GM19193 (cell line): ENCODE results near the gene FRAT1.

ENCODE experiments used
- POLR2A ChIP-seq: IDR thresholded peaks from 4 replicates; pipeline ENCODE4 v1.6.1; 2011; ENCODE audit not compliant: insufficient read depth, insufficient read length; ENCODE audit errors: extremely low read depth

FRAT1 gene

DNA sequence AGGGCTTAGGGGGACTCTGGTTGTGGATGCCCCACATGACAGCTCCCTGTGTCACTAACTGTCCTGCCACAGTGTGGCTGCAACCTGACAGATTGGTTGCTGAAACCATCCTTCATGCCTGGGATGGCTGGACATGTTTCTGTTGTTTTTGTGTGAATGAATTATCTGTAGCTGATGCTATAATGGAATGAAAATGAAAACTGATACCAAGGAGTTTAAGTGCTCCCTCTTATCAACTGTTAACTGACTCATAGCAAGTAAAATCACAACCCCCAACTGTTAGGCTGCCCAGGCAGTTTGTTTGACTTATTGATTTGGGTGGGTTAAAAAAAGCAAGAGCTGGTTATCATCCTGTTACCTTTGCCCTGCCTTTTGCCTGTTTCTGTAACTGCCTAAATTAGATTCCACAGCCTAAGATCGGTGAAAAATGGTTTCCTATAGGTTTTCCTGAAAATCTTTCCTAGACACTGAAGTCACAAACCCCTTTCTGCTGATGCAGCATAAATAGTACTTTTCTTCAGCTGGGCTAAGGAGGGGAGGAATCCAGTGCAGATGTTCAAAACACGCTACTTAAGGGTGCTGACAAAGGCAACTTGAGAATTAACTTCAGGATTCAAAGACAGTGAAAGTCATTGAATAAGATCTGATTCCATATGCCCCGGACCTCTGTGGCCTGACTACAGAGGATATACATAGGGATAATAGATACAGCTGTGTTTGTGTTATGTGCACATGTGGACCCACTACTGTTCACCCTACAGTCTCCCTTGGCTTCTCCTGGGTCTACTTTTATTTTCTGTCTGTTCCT is 9.8 kb downstream of the FRAT1 start:
- TF ChIP-seq POLR2A, result no peak

DNA sequence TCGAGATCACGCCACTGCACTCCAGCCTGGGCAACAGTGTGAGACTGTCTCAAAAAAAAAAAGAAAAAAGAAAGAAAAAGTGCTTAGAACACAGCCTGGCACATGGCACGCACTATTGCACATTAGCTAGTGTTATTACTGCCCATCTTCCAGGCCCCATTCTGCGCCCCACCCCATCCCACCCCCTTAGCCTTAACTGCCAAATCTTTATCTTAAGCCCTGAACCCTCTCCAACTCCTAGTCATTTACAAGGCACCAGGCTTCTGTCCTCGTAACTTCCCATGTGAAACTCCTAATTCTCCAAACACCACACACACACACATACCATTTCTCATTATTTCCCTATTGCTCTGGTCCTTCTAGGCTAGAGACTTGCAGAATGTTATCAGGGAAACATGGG is 10.7 kb downstream of the FRAT1 start:
- no peak for TF ChIP-seq POLR2A

DNA sequence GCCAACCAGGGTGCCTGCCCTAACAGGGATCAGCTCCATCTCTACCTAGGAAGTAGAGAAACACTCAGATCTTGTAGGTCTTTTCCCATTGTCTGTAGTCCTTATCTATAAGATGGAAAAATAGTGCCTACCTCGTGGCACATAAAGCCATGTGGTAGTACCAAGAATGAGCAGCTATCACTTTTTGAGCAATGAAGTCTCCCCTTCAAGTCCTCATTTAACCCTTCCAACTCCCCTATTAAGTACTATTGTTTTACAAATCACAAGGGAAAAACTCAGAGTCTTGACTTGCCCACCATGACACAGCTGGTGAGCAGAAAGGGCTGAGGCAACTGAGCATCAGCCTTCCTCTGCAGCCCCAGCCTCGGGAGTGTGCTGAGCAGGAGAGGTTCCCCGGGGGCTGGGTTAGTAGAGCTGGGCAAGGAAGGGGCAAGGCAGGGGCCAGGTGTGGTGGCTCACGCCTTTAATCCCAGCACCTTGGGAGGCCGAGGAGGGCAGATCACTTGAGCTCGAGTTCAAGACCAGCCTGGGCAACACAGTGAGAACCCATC is 12.2 kb downstream of the FRAT1 start:
- no peak for TF ChIP-seq POLR2A

DNA sequence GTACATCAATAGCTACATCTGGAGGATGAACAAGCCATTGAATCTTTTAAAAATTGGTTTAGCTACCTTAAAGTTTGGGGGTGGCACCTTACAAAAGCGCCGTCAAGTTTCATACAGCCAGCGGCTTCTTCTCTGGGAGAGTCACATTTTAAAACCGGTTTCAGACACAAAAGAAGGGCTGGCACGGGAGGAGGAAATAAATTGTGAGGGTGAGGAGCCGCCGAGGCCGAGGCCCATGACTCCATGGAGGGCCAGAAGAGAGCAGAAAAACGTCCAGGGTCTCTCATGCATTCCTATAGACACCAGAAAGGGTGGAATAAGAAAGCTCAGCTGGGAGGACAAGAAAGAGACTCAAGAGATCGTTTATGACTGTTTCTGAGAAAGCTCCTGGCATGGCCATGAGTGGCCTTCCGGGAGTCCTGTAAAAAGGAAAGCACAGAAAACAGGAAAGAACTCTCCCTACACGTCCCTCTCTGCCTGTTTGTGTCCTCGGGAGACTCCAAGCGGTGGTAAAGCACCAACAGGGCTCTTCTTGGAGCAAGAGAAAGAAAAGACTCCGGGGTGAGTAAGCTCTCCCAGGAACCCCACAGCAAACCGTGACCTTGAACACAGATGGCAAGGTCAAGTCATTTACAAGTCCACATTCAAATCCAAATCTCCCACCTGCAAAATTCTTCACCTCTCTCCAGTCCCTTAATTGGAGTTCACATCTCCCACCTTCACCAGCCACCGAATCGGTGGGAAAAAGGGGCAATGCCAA is 13.7 kb downstream of the FRAT1 start:
- TF ChIP-seq POLR2A, result no peak

DNA sequence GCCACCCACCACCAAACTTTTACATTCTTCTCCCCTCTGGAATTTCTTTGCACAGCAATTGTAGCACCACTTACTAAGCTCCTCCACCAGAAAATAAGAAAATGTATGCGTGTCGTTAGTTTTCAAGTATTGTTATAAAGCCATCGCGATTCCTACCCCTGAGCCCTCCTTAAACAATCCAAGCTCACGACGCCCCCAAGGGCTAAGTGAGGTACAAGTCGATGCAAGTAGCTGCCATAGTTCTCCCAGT is 14.2 kb downstream of the FRAT1 start:
- TF ChIP-seq POLR2A, result no peak

DNA sequence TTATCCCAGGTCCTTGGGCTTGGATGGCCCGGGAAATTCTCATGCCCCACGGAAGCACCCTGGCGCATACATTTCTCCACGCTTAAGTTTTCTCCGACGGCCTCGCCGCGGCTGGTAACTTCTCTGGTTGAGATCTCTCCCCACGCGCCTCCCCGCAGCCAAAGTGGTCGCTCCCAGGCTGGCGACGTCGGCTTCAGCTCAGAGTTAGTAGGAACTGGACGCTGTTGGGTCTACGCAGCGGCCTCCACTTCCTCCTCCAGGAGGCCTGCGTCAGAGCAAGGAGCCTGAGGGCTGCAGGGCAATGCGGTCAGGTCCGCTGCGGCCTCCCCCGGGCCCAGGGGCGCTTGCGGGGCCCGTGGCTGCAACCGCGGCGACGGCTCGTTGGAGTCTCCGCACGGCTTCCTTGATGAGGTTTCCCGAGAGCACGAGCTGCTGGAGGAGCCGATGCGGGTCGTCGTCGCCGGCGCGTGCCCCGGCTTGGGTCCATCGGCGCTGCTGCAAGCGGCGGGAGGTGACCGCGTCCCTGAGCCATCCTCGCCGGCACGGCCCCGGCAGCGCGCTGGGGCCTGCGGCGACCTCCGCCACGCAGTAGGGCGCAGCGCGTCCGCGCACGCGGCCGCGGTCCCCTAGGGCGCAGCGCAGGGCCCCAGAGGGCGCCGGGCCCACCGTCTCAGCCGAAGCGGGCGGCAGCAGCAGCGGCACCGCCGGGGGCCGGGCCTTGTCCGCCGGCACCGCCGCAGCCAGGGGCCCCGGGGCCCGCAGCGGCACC is 14.7 kb downstream of the FRAT1 start:
- TF ChIP-seq POLR2A, result no peak

DNA sequence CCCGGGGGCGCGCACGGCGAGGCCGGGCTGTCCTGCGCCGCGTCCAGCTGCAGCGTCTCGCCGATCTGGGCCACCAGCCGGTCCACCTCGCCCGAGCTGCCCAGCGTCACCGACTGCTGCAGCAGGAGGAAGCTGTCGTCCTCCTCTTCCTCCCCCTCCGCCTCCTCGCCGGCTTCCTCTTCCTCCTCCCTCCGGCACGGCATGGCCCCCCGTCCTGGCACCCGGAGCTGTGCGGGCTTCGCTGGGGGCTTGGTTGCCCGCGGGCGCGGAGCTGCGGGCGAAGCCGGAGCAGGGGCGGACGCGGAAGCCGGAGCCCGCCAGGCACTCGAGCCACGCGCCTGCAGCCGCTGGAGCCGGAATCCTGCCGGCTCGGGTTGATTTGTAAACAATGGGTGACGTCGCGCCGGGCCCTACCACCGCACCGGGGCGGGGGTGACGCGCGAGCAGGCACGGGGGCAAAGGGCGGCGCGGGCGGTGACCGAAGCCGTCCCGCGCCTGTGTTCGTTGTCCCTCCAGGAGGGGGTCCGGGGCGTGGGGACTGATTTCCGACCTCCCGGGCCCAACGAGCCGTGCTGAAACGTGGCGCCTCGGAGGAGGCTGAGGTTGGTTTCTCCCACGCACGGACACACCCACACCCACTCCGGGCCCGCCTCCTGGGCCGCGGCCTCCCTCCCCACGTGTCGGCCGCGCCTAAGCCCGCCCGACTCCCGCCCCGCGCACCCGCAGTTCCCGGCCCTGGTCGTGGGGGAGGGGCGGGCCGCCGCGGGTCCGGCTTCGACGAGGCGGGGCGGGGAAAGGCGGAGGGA is 15.5 kb downstream of the FRAT1 start, which contains the start of gene FRAT2:
FRAT2 (minus strand) TSS at position 360 of the 806 bp plus-strand sequence; CDS start at position 203, 157 bp downstream.
- TF ChIP-seq POLR2A, result peak; percentile 34

DNA sequence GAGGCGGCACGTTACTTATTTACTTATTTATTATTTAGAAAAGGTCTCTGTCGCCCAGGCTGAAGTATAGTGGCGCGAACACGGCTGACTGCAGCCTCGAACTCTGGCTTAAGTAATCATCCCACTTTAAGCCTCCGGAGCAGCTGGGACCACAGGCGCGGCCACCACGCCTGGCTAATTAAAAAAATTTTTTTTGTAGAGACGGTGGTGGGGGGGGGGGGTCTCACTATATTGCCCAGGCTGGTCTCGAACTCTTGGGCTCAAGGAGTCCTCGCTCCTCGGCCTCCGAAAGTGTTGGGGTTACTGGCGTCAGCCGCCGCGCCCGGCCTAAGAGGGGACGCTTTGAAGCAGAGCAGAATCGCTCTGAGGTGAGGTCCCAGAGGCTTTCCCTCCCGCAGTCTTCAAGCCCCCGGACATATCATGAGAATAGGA is 16.1 kb downstream of the FRAT1 start:
- TF ChIP-seq POLR2A, result no peak

DNA sequence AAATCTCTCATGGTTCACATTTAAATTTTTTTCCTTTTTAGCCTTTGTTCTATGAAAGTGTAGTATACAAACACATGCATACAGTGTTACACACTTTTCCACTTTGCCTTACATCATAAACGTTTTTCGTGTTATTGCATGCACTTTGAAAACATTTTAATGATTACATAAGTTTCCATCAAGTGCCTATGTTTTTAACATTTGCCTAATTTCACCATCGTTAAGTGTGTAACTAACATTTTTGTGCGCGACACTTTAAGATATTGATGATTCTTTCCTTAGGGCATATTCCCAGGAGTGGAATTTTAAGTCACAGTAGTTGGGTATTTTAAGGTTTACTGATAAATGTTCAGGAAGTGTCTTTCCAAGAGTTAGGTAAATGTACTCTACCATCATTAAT is 16.9 kb downstream of the FRAT1 start:
- TF ChIP-seq POLR2A, result no peak

DNA sequence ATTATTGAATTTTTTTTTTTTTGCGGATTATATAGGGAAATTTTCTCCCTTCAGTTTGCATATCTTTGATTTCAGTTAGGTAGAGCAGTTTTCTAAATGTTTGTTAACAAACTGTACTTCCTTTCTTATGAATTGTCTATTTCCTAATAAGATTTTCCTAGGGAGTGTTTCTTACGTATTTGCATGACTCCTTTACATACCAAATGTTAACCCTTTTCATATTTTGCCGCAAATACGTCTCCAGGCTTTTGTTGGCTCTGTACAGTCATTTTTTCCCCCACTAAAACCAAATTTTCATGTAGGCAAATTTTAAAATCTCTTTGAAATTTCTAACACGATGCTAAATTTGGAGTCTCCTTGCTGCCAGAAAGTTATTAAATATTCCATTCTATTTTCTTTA is 17.4 kb downstream of the FRAT1 start:
- no peak for TF ChIP-seq POLR2A

DNA sequence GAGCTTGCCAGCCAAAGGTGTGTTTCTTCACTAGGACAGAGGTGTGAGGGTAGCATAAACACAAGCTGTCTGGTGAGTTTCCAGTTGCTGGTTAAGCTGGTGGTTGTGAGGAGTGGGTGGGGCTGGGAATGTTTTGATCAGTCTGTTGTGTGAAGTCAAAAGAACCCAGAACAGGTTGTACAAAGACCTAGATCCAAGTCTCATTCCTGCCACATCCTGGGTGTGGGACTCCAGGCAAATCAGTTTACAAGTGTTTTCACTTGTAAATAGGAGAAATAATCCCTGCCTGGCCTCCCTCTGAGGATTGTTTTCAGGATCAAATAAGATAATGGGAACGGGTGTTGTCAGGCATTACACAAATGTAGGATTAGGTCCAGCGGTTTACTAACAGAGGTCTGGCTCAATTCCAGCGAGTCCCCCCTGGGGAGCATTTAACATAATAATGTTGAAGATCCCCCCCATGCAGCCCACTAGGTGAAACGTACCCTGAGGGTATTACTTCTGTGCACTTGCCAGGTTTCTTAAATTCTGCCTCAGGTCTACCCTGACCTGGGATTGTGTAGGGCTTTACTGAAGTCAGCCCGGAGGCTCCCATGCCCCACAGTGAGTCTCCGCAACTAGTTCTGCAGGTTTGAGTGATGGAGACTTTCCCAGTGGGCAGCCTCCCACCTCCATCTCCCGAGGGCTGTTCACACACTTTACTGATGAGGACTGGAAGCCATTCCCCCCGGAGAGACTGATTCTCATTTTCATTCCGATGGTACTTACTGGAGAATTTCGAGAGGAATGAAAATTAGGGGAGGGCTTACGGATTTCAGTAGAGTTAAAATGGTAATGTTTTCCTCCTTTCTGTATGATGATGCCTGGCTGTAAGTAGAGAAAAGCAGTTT is 18.1 kb downstream of the FRAT1 start:
- TF ChIP-seq POLR2A, result no peak

DNA sequence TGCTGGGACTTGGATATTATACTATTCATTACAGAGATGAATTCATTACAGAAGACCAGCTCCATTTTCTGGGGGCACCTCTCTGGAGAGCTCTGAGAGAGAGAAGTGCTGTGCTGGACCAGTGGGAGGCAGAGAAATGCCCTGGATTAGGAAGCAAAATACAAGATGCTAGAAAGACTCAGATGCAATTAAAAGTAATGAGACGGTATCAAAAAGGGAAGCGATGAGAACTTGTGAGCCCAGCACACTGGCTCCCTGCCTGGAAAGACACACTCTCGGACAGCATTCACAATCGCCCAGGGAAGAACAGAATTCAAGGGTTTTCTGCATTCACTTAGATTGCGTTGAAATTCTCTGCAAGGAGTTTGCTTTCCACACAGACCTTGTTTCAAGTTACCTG is 19.0 kb downstream of the FRAT1 start:
- no peak for TF ChIP-seq POLR2A

DNA sequence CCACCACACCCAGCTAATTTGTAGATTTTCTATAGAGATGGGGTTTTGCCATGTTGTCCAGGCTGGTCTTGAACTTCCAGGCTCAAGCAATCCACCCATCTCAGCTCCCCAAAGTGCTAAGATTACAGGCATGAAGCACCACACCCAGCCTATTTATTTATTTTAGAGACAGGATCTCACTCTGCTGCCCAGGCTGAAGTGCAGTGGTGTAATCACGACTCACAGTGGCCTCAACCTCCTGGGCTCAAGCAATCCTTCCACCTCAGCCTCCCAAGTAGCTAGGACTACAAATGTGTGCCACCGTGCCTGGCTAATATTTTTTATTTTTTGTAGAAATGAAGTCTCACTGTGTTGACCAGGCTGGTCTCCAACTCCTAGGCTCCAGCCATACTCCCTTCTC is 22.3 kb downstream of the FRAT1 start:
- TF ChIP-seq POLR2A, result no peak
